Effector memory CD4-positive, alpha-beta T cell (primary cell): ENCODE data around the gene C11orf21.

ENCODE experiments used
- DNase-seq, 3 donors: peaks; one replicate each; pipeline ENCODE4 v3.0.0-alpha.2; 2020
- H3K27ac ChIP-seq: 2 replicates; pipeline ENCODE4 v1.7.0; 2013; ENCODE audit warnings: mild to moderate bottlenecking, low read length, moderate library complexity; ENCODE audit not compliant: insufficient read depth, poor library complexity, severe bottlenecking
- H3K27me3 ChIP-seq: replicated peaks from 2 replicates; pipeline ENCODE4 v1.7.0; 2013; ENCODE audit warnings: mild to moderate bottlenecking, low read length; ENCODE audit not compliant: insufficient read depth, control insufficient read depth, poor library complexity, severe bottlenecking
- H3K36me3 ChIP-seq: 2 replicates; pipeline ENCODE4 v1.7.0; 2013; ENCODE audit warnings: mild to moderate bottlenecking, low read length, moderate library complexity; ENCODE audit not compliant: control insufficient read depth, insufficient read depth
- H3K4me1 ChIP-seq: 2 replicates; pipeline ENCODE4 v1.7.0; 2013; ENCODE audit warnings: low read length, mild to moderate bottlenecking; ENCODE audit not compliant: control insufficient read depth, insufficient read depth, poor library complexity, severe bottlenecking
- H3K4me3 ChIP-seq: 2 replicates; pipeline ENCODE4 v1.7.0; 2013; ENCODE audit warnings: low read length, low read depth, mild to moderate bottlenecking; ENCODE audit not compliant: insufficient read depth, poor library complexity, severe bottlenecking
- H3K9me3 ChIP-seq: 2 replicates; pipeline ENCODE4 v1.7.0; 2013; ENCODE audit warnings: mild to moderate bottlenecking, low read length, moderate library complexity; ENCODE audit not compliant: control insufficient read depth

Gene C11orf21

DNA sequence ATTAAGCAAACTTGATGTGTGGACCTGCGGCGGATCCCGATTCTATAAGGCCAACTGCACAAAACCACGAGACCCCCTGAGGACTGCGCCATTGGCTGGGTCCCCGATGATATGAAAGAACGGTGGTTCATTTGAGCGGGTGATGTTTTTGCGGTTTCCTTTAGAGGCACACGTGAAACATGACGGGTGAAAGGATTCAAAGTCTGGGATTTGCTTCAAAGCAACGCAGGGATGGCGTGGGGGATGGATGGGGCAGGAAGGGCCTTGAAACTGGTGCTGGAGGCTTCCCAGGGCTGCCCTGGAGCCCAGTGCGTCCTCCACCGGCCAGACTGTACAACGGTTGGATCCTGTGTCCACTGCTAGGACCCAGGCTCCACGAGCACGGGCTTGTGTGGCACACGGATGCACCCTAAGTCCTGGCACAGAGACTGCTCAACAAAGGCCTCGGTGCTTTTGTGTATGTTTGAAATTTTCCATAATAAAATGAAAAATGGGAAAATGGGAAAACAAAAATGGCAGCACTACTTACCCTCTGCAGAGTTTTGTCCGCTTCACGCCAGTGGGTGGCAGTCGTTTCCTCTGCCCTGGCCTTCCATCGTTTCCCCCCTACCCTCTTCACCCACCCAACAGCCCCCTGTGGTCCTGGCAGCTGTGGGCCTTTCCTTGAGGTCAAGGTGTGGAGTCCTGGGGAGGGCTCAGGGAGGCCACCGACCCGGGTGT is 35.0 kb downstream of the C11orf21 start:
- DNase-seq: no peak
- Histone ChIP-seq H3K9me3 (no peaks in the 10 kb centered on the region), H3K27ac (no peak overlapping the region), H3K4me3 (no peak overlapping the region), H3K4me1 (peaks cover 23% of the 10 kb centered on the region), H3K27me3 (peaks cover 33% of the 10 kb centered on the region), H3K36me3 (no peaks in the 10 kb centered on the region)

DNA sequence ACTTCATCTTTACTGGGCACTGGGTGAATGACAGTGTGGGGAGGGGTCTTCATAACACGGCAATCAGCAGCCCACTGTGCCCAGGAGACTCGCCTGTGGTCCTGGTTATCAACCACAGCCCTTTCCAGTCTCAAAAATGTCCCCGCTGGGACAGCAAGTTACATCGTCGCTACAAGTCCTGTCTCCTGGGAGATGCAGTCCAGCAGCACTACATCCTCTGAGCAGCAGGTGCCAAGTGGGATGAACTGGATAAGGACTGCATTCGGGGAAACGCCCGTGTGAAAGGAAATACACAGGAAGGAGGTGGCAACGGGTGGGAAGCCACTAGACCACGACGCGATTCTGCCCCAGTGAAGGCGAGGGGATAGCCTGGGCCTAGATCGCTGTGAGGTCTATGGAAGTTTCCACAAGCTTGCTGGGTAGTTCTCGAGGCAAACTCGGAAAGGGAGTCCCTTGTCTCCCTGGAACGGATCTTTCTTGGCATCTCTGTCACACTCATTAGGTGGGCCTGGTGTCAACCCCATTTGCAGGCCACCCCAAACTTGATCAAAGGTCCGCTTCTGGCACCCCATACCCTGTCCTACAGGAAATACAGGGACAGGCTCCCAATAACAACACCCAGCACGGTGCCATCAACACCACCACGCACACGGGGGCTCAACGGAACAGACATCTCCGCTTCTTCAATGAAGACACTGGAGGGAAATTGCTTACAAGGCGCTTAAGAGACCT is 35.7 kb downstream of the C11orf21 start:
- Histone ChIP-seq H3K4me3 (no peak overlapping the region), H3K9me3 (no peaks in the 10 kb centered on the region), H3K27ac (no peak overlapping the region), H3K4me1 (peaks cover 23% of the 10 kb centered on the region), H3K27me3 (peaks cover 26% of the 10 kb centered on the region), H3K36me3 (no peaks in the 10 kb centered on the region)
- DNase-seq: no peak

DNA sequence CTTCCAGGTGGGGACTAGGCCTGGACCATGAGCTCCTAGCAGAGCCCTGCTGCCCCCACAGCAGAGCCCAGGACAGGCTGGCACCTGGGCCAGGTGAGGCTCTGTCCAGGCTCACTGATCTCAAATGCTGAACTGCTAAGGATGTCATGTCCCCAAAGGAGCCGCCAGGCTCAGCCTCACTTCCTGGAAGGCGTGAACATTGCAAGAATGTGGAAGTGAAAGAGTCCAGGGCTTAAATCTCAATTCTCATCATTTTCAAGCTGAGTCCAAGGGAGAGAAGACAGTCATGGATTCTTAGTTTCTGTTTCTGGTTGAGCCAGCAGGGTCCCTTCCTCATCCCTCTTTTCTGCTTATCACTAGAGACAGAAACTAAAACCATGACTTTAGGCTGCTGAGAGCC is 36.3 kb downstream of the C11orf21 start:
- Histone ChIP-seq H3K27ac (no peak overlapping the region), H3K4me3 (no peak overlapping the region), H3K4me1 (peaks cover 18% of the 10 kb centered on the region), H3K36me3 (no peaks in the 10 kb centered on the region), H3K9me3 (no peaks in the 10 kb centered on the region), H3K27me3 (peaks cover 20% of the 10 kb centered on the region)
- DNase-seq: no peak

DNA sequence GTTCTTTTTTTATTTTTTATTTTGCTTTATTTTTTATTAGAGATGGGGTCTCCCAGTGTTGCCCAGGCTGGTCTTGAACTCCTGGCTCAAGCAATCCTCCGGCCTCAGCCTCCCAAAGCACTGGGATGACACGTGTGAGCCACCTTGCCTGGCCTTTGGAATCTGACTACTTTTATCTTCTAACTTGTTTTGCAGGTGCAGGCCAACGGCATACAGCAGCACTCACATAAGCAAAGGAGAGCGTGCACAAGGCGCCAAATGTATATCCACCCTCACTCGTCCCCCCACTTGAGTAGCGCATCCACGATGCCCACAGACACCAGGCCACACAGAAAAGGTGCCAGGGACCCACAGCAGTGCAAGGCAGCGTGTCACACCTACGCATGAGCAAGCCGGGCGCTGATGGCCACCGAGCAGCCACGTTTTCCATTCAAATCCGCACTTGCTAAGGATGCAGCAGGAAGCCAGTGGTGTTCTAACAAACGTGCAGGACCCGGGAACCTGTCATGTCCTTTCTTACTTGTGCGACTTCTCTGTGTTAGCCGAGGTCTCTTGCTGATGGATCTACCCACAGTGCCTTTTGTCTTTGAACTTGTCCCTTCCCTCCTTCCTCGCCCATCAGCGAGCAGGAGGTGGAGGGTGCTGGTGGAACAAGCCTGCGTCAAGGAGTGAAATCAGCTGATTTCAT is 37.2 kb downstream of the C11orf21 start:
- DNase-seq: no peak
- peaks cover 12% of the 10 kb centered on the region for H3K4me1 ChIP-seq
- H3K27ac ChIP-seq: no peak overlapping the region
- peaks cover 16% of the 10 kb centered on the region for H3K27me3 ChIP-seq
- H3K4me3 ChIP-seq: no peak overlapping the region
- no peaks in the 10 kb centered on the region for H3K9me3 ChIP-seq
- H3K36me3 ChIP-seq: no peaks in the 10 kb centered on the region

DNA sequence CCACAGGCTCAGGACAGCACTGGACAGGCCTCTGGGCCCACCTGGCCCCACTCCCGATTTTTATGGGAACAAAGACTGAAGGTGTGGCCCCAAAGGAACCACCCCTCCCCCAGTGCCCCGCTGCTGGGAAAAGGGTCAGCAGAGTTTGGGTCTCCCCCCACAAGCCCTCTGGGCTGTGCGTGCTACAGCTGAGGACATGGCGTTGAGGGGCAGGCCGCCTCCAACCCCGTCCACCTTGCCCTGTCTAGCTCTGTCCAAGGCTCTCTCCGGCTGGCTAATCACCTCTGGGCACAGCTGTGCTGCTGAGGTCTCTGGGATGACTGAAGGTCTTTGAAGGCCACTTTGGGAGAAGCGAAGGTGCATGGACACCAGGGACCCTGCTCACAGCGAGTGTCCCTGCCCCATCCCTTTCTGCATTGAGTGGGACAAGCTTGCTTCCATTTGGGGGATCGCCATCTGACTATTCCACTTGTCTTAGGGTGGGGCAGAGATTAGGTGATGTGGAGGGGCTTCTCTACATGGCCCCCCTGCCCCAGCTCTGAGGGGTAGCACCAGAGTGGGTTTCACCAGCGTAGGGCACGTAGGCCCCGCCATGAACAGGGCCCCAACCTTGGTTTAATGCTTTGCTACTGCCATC is 37.9 kb downstream of the C11orf21 start:
- Histone ChIP-seq H3K27ac (no peak overlapping the region), H3K36me3 (no peaks in the 10 kb centered on the region), H3K4me1 (peaks cover 12% of the 10 kb centered on the region), H3K27me3 (peaks cover 10% of the 10 kb centered on the region), H3K9me3 (no peaks in the 10 kb centered on the region), H3K4me3 (no peak overlapping the region)
- DNase-seq: no peak

DNA sequence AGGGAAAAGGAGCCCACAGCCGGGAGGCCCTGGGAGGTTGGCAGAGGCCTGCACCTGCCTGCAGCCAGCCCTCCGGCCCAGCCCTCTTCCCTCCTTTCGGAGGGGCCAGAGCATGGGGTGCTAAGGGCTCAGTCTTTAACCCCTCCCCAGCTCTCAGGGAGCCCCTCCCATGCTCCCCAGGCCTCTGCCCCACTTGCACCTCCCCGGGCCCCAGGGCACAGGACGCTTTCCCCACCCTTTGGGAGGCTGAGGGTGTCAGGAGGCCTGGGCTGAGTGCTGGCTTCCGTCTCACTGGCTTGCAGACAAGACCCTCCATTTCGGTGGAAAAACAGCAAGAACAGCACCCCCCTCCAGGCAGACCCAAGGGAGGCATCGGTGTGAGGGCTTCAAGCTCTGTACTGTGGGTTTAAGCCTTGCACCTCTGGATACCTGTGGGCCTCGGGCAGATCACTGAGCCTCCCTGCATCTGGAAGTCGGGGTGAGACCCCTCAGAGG is 38.6 kb downstream of the C11orf21 start:
- H3K4me1 ChIP-seq: peaks cover 12% of the 10 kb centered on the region
- no peak for DNase-seq

DNA sequence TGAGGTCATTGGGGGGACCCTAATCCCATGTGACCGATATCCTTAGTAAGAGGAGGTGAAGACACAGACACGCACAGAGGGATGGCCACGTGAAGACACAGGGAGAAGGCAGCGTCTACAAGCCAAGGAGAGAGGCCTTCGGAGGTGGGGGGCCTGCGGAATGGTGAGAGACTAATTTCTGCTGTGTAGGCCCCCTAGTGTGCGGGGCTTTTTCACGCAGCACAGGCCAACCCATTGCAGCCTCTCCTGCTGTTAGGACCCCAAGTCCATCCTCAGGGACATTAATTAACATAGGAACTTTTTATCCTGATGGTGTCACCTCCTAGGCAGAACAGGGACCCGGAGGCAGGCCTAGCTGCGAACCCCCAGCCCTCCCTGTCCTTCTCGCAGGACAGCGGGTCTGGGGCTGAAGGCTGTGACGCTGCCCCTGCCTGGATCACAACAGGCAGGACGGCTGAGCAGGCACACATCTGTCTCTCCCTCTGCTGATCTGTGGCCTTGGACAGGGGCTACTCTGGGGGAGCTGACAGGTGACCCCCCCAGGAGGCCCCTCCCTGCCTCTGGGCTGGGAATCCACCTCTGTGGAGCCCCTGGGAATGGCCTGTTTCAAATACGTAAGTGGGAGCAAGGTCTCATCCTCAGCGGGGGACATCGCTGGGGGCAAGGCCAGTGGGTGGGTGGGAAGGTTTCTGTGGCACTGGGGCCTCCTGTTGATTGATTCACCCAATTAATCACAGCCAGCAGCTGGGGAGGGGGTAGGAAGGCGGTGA is 39.2 kb downstream of the C11orf21 start:
- DNase-seq: no peak

More for the DNA sequence above, 38.6 kb downstream of the C11orf21 start:
- no peak overlapping the region for H3K4me3 ChIP-seq
- H3K9me3 ChIP-seq: no peaks in the 10 kb centered on the region
- no peak overlapping the region for H3K27ac ChIP-seq
- H3K27me3 ChIP-seq: peaks cover 3% of the 10 kb centered on the region
- no peaks in the 10 kb centered on the region for H3K36me3 ChIP-seq

DNA sequence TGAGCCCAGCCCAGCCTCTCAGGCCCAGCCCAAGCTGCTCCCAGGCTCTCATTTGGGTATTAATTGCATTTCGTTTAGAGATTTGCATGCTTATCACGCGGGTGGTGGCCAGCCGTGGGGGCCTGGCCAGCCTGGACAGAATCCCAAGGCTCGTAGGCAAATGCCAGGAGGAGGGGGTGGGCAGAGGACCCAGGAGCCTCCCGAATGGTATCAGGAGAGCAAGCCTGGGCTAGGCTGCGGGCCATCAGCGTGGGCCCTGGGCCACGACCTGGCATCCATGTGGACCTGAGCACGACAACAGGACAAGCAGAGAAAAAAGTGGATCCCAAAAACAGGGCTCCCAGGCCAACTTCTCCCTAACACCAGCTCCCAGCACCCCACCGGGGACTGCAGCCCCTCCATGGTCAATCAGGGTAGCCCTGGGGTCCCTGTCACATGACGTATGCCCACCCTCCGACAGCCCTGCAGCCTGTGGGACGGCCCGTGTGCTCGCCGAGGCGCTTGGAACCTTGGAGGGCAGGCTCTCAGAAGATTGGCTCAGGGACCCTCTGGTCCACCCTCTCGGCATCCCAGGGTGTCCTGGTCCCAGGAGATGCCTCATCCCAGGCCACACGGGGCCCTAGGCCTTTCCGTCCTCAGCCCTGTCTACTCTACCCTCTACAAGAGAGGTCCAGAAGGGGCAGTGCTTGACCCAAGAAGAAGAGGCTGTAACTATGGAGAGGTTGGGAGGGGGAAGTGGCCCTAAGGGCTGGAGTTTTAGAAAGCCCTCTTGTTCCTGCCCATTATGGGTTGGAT is 40.1 kb downstream of the C11orf21 start:
- no peak for DNase-seq
- no peaks in the 10 kb centered on the region for H3K36me3 ChIP-seq
- H3K27me3 ChIP-seq: no peaks in the 10 kb centered on the region
- H3K9me3 ChIP-seq: no peaks in the 10 kb centered on the region
- H3K4me3 ChIP-seq: no peak overlapping the region
- H3K4me1 ChIP-seq: peaks cover 9% of the 10 kb centered on the region
- no peak overlapping the region for H3K27ac ChIP-seq

More for the DNA sequence above, 39.2 kb downstream of the C11orf21 start:
- Histone ChIP-seq H3K4me3 (no peak overlapping the region), H3K27me3 (no peaks in the 10 kb centered on the region), H3K9me3 (no peaks in the 10 kb centered on the region), H3K4me1 (peaks cover 12% of the 10 kb centered on the region), H3K27ac (no peak overlapping the region), H3K36me3 (no peaks in the 10 kb centered on the region)
